22Rv1 (cell line): ENCODE results near the gene CACUL1.

Experiments used
- ZFX ChIP-seq: fragments of 450-650 bp; IDR thresholded peaks from 2 replicates; pipeline ENCODE4 v1.6.1; 2017; ENCODE audit warnings: antibody characterized with exemption, borderline replicate concordance
- TF ChIP-seq, protein P1 (sequence below): fragments of 450-650 bp; IDR thresholded peaks from 2 replicates; pipeline ENCODE4 v1.5.1; 2017; ENCODE audit warnings: mild to moderate bottlenecking

DNA sequence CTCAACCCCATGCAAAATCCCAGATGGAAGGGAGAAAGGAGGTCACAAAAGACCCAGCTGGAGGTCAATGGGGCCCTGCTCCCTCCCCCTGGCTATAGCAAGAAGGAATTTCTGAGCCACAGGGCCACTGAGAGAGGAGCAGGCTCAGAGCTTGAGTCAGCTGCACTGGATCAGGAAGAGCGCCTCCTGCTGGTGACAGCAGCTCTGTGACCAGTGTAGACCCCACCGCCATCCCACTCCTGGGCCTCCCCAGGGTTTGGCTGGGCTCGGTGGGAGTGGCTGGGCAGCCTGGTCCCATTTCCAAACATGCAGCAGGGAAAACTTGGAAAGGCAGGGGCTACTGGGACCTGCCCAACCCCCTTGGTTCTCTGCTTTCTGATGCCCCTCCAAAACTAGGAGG is 127.8 kb downstream of the CACUL1 start:
- TF ChIP-seq, protein P1, sequence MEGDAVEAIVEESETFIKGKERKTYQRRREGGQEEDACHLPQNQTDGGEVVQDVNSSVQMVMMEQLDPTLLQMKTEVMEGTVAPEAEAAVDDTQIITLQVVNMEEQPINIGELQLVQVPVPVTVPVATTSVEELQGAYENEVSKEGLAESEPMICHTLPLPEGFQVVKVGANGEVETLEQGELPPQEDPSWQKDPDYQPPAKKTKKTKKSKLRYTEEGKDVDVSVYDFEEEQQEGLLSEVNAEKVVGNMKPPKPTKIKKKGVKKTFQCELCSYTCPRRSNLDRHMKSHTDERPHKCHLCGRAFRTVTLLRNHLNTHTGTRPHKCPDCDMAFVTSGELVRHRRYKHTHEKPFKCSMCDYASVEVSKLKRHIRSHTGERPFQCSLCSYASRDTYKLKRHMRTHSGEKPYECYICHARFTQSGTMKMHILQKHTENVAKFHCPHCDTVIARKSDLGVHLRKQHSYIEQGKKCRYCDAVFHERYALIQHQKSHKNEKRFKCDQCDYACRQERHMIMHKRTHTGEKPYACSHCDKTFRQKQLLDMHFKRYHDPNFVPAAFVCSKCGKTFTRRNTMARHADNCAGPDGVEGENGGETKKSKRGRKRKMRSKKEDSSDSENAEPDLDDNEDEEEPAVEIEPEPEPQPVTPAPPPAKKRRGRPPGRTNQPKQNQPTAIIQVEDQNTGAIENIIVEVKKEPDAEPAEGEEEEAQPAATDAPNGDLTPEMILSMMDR = peak; percentile 46
- TF ChIP-seq ZFX = no peak
